Raji (cell line): Measurements from ENCODE around the gene NFAM1.

Source experiments
- POLR2A ChIP-seq: IDR thresholded peaks from 2 replicates; pipeline ENCODE4 v1.6.1; 2011; ENCODE audit warnings: low read depth, low read length, control low read depth; ENCODE audit not compliant: insufficient read depth

NFAM1 gene

DNA sequence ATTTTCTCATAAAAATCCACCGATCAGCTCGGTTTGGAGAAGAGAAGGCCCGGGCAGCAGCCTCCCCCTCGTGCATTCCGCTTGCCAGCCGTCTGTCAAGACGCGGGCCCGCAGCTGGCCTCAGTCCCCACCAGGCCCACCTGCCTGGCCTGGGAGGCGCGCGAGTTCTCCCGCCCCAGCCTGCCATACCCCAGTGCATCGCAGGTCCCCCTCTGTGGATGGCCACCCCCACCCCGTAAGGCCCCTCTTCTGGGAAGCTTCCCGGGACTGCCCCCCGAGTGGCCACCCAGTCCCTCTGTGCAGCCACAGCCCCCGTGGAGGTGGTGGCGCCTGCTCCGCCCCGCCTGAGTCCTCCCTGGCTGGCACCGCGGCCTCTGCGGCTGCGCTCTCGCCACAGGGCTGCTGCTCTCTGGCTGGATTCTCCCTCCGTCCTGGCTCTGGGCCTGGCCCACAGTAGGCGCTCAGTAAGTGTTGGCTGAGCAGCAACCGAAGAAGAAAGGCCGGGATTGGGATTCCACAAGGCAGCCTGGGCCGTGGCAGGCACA is 87.8 kb downstream of the NFAM1 start:
- no peak for TF ChIP-seq POLR2A

DNA sequence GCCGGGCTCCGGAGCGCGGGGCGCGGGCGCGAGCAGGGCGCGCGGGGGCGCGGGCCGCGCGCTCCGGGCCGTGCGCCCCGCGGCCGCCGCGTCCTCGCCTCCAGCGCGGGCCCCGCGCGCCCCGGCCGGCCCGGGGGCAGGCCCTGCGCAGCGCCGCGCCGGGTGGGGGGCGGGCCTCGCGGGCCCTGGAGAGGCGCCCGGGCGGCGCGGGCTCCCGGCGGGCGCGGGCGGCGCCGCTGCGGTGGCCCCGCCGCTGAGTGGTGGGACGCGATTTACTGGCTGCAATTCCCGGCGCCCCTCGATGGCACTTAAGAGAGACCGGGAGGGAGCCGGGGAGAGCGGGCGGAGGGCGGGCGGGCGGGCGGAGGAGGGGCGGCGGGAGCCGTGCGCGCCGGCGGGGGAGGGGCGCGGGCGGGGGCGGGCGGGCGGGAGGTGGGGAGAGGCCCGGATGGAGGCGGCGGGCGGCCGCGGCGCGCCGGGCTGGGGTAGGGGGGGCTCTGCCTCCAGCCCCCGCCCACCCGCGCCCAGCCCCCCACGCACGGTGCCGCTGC is 88.6 kb downstream of the NFAM1 start:
- no peak for TF ChIP-seq POLR2A

DNA sequence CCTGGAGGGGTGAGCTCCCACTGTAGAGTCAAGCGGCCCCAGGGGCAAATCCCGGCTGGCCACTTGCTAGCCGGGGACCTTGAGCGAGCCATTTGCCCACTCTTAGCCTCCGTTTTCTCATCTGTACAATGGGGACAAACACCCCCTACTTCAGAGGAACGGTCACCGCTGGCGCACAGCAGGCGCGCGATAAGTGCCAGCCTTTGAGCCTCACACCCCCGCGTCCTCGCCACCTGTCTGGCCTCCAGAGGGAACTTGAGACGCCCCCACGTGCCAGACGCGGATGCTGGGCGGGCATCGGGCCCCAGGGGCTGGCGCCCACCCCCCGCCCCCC is 89.1 kb downstream of the NFAM1 start:
- no peak for TF ChIP-seq POLR2A

DNA sequence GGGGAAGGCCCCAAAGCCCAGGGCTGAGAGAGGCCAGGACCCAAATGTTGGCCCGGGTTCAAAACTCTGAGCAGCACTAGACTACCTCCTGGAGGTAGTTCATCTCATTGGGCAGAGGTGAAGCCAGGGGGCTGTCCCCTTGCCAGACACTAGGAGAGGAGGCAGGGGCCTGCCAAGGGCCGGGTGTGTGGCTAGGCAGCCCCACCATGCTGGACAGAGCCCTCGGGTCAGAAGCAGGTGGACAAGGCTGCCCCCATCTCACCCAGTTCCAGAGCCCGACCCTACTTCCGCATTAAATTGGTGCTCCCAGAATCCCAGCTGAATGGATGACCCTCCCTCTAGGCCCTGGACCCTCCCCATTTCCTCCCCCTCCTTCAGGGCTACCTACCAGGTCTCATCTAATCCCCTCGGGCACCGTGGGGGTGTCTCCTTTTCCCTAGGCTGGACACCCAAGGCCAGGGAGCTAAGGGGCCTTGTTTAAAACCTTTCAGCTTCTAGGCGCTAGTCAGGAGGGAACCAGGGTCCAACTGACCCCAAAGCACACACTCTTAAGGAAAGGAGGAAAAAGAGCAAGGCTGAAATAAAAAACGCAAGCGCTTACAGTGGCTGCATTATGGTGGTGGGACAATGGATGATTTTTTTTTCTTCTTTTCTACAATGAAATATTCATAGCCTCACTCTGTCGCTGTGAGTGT is 89.6 kb downstream of the NFAM1 start:
- TF ChIP-seq POLR2A = no peak

DNA sequence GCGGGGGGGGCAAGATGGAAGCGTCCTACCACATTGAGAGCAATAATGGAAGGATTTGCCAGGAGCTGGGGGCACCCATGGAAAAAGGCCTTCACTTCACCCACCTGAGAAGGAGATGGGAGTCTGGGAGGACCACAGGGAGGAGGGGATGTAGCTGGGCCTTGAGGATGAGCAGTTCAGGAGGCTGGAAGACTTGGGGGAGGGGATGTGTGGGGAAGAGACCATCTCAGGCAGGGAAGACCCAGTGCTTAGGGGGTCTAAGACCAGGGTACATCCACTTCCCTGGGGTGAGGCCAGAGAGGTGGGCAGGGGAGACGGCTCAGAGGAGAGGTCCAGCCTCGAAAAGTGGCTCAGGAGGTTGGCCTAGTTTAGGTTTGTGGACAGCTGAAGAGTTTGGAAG is 90.4 kb downstream of the NFAM1 start:
- no peak for TF ChIP-seq POLR2A

DNA sequence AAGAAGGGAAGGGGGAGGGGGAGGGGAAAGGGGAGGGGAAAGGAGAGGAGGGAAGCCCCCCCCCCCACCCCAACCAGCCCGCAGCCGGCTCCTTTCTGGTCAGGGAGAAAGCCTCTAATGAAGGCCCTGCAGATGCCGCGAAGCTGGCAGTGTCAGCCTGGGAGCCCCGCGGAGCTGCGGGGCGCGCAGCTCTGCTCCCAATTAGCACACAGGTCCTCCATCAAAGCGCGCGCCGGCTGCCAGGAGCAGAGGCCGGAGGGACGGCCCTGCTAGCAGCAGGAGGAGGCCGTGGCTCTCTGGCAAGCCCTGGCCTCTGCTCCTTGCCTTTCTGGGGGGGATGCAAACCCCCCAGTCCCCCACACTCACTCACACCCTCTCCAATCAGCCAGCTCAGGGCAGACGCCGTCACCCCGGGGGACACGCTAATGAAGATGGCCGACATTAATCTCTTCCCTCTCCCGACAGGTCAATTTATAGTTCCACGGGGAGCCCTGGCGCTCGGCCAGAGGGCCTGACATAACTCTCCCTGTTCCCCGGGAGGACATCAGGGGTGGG is 91.3 kb downstream of the NFAM1 start:
- no peak for TF ChIP-seq POLR2A

DNA sequence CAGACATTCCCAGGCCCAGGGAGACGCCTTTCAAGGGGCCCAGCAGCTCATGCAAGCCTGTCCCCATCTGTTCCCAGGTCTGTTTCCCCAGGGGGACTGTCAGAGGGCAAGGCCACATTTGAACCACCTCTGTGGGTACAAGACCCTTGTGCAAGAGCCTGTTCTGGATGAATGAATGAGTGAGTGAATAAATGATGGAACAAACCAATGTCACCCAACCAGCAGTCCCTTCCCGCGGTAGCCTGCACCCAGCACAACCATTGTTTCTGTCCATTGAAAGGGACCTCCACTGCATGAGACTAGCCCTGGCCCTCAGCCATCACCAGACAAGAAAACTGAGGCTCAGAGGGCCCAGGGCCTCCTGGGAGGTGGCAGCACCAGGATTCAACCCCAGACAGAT is 92.1 kb downstream of the NFAM1 start:
- TF ChIP-seq POLR2A = no peak

DNA sequence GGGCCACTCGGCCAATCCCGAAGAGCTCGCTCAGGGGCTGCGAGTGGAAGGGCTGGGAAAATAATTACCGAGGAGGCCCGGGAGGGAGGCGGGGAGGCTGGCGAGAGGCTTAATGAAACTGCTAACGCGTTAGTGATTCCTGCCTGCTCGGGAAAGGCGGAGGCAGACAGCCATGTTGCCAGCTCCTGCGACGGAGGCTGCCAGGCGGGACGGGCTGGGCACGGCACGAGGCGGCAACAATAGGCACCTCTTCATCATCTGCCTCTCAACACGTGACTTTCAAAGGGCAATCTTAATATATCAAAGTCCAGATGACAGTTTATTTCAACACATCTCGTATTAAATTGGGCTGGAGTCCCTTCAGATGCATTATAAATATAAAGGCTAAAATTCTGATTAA is 93.7 kb downstream of the NFAM1 start:
- no peak for TF ChIP-seq POLR2A

DNA sequence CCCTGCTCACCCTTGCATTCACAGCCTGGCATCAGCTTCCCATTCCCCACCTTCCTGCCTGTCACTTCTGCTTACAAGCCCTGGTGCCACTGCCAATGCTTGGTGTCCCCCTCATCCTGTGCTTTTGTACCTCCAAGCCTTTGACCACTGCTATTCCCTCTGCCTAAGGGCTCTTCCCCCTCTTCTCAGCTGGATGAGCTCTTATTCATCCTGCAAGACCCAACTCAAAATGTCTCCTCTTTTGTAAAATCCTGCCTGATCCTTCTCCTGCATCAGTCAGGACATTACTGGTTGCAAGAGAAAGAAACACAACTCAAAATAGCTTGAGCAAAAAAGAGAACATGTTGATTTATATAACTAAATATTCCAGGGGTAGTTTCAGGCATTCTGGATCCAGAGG is 94.8 kb downstream of the NFAM1 start:
- no peak for TF ChIP-seq POLR2A

DNA sequence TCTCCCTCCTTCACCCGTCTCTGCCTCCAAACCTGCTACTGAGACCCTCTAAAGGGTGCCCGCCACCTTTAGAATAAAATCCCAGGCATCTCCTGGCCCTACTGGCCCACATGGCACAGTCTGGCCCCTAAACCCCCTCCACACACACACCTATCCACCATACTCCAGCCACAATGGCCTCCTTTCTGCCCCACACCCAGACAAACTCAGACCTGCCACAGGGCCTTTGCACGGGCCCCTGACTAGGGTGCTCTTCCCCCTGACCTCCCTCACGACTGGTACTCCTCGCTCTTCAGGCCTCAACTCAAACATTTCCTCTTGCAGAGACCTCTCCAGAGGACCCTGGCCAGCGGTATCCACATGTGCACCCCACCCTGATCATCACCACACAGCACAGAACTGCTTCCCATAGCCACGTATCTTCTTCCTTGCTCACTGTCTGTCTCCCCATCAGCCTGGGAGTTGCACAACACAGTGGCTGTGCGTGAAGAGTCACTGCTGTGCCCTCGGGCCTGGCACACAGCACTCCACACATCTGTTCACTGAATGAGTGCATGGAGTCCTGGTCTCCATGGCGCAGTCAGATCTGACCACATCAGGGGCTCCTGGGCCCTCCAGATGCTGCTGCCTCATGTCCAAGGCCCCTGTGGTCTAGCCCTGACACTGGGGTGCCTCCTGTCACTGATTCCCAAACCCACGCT is 95.5 kb downstream of the NFAM1 start:
- no peak for TF ChIP-seq POLR2A

DNA sequence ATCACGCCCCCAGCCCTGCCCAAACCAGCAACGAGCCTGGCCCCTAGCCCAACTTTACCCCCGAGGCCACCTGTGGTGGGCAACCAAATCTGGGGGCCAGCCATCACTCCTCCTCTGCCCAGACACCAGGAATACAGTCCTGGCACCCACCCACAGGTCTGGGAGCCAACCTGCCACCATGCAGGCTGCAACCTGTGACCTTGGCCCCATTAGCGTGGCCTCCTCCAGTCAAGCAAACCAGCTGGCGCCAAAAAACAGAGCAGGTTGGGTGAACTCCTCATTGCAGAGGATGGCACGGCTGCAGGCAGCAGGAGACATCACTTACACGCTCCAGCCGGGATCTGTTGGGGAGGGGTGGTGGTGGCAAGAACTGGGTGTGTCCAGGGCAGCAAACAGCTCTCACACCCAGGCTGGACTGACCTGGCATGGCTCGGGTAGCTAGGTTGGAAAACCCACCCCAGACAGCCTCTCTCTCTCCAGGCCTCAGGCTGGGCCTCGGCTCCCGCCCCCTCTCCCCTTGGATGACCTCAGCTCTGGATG is 96.3 kb downstream of the NFAM1 start:
- no peak for TF ChIP-seq POLR2A

DNA sequence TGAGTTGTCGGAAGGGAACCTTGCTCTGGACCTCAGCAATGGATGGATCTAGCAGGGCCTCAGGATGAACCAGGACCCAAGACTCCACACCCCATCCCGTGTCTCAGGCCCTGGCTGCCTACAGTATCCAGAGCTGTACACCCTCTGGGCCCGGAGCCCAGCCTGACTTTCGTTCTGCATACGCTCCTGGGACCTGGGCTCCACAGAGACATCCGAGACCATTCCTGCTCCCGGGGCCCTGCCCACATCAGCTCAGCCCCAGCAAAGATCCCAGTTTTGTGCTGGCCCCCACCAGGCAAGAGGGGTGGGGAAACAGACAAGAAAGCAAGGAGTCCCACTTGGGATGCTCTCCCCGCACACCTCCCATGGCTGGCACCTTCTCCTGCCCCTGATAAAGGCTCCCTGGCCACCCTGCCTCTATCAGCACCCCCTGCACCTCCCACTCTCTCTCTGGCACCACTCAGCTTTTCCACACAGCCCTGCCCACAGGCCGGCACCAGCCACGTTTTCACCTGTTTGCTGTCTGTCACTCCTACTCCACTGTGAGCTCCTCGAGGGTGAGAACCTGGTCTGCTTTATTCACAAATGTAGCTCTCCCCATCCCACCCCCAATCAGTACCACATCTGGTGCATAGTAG is 97.2 kb downstream of the NFAM1 start:
- TF ChIP-seq POLR2A = no peak

DNA sequence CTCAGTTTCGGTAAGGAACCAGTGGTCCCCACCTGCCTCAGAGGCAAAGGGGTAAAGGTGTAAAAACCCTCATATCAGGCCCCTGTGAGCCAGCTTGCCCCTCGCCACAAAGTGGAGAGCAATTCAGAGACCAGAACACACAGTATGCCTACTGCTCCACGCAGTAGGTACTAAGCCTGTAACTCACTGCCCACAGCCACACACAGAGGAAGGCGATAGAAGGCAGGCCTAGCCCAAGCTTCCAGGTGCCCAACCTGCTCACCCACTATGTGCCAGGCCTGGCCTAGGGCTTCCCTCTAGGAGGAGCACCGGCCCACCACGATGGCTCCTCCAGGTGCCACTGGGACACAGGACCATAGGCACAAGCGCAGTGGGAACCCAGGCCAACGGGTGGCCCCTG is 98.7 kb downstream of the NFAM1 start:
- TF ChIP-seq POLR2A = no peak

DNA sequence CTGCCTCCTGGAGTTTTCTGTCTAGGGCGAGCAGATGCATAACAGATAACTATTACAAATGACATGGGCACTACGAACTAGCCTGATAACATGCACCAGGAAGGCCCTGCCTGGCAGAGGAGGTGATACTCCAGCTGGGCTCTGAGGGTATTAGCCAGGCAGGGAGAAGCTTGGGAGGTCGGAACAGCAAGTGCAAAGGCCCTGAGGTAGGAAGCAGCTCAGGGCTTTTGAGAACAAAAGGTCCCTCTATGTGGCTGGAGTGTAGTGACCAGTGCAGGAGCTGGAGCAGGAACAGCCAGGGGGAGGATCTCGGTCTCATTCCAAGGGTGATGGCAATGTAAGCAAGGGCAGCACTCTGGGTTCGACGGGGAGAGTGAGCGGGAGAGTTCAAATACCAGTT is 100.1 kb downstream of the NFAM1 start:
- TF ChIP-seq POLR2A = no peak

DNA sequence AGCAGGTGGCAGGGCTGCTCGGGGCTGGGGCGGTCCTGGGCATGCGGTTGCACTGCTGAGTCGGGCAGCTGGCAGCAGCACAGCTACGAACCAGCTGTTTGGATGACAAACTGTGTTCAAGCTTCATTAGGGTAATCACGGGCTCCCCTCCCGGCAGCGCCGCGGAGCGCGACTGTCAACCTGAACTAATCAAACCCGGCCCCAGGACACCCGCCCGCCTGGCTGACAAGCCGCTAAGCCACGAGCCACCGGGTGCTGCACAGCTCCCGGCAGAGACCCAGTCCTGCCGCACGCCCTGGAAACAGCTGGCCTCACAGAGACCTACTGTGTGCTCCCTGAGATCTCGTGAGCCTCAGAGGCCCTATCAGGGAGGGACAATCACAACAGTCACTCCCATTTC is 101.2 kb downstream of the NFAM1 start:
- TF ChIP-seq POLR2A = no peak
